HG02852 (cell line): ENCODE data around the gene GINS3.

Experiments
- ATAC-seq: cut with Tn5 transposase; IDR thresholded peaks from one replicate; pipeline ENCODE4 v1.9.1; 2021; ENCODE audit warnings: mild to moderate bottlenecking, moderate library complexity; ENCODE audit not compliant: unreplicated experiment

GINS3 gene

GRCh38 chr16:58392215-58393137 is at the start of gene GINS3:
Gene GINS3, plus strand, starts transcription at chr16:58392471. Its CDS starts 131 bp downstream, at chr16:58392602.
- peak; percentile 97 for ATAC-seq

- no peak for ATAC-seq
Measured at GRCh38 chr16:58343562-58343961, 48.7 kb upstream of the GINS3 start.

GRCh38 chr16:58345574-58346354 is 46.5 kb upstream of the GINS3 start:
- no peak for ATAC-seq

GRCh38 chr16:58346831-58347371 is 45.4 kb upstream of the GINS3 start:
- no peak for ATAC-seq

GRCh38 chr16:58348986-58349385 is 43.3 kb upstream of the GINS3 start:
- ATAC-seq: no peak

GRCh38 chr16:58352690-58353089 is 39.6 kb upstream of the GINS3 start:
- ATAC-seq: no peak

GRCh38 chr16:58360041-58360634 is 32.1 kb upstream of the GINS3 start:
- ATAC-seq: no peak

GRCh38 chr16:58361726-58362125 is 30.5 kb upstream of the GINS3 start:
- no peak for ATAC-seq

GRCh38 chr16:58363746-58364393 is 28.4 kb upstream of the GINS3 start:
- no peak for ATAC-seq

- no peak for ATAC-seq
Measured at GRCh38 chr16:58365623-58366022, 26.6 kb upstream of the GINS3 start.

- no peak for ATAC-seq
Measured at GRCh38 chr16:58366247-58367031, 25.8 kb upstream of the GINS3 start.

- no peak for ATAC-seq
Measured at GRCh38 chr16:58367252-58367651, 25.0 kb upstream of the GINS3 start.

- ATAC-seq: no peak
Measured at GRCh38 chr16:58371841-58372240, 20.4 kb upstream of the GINS3 start.

GRCh38 chr16:58375386-58375785 is 16.9 kb upstream of the GINS3 start:
- no peak for ATAC-seq

GRCh38 chr16:58377932-58378331 is 14.3 kb upstream of the GINS3 start:
- no peak for ATAC-seq

- ATAC-seq: no peak
Measured at GRCh38 chr16:58378401-58378800, 13.9 kb upstream of the GINS3 start.

GRCh38 chr16:58379736-58380135 is 12.5 kb upstream of the GINS3 start:
- ATAC-seq: no peak

- ATAC-seq: no peak
Measured at GRCh38 chr16:58381661-58382060, 10.6 kb upstream of the GINS3 start.

- no peak for ATAC-seq
Measured at GRCh38 chr16:58384437-58385055, 7.7 kb upstream of the GINS3 start.
